Uterus (tissue), 2 donors: ENCODE results near the gene MAP3K19.

Source experiments
- CTCF ChIP-seq, 4 experiments: fragments of 200-600 bp in 2 of 4; fragments of 450-650 bp in 2 of 4; sonication (generic) in 2 of 4; IDR thresholded peaks; one replicate each; pipeline ENCODE4 v1.5.1; 2016 to 2019; ENCODE audit warnings: antibody characterized with exemption in 4 of 4, mild to moderate bottlenecking in 2 of 4, moderate library complexity in 1 of 4
- POLR2A ChIP-seq, 2 donors: fragments of 450-650 bp; IDR thresholded peaks; one replicate each; pipeline ENCODE4 v1.6.1; 2016; ENCODE audit warnings: antibody characterized with exemption in 2 of 2, mild to moderate bottlenecking in 1 of 2, moderate library complexity in 1 of 2

GRCh38 chr2:134999521-134999920 lies 47.7 kb downstream of the MAP3K19 start:
- TF ChIP-seq CTCF (IDR thresholded peaks at IDR 0.05), result no peak
- TF ChIP-seq POLR2A (IDR thresholded peaks at IDR 0.05), result no peak
